DMS79 (cell line): ENCODE data around the gene ARPC1A.
"Not testable (repeated sequence)": the region's sequence is repeated elsewhere in the genome, so short reads cannot be mapped to it uniquely, and the experiment has no call there.

Experiments used
- DNase-seq: peaks from one replicate; lab custom pipeline; 2025; lab: John Stamatoyannopoulos, UW

ARPC1A gene

GRCh38 chr7:99371376-99371920, 45.8 kb downstream of the ARPC1A start:
- no peak for DNase-seq

GRCh38 chr7:99372275-99373090, 46.8 kb downstream of the ARPC1A start:
- DNase-seq = peak; percentile 51

- no peak for DNase-seq
Observed at GRCh38 chr7:99373091-99374066, 47.7 kb downstream of the ARPC1A start.

GRCh38 chr7:99374111-99375064, 48.7 kb downstream of the ARPC1A start, which contains the start of gene ARPC1B:
Gene ARPC1B (plus strand): TSS chr7:99374730. CDS start chr7:99385715, 10,985 bp downstream.
- peak; percentile 26 for DNase-seq

- no peak for DNase-seq
Observed at GRCh38 chr7:99375070-99375807, 49.5 kb downstream of the ARPC1A start.

GRCh38 chr7:99379043-99379577, 53.4 kb downstream of the ARPC1A start:
- no peak for DNase-seq

- not testable (repeated sequence) for DNase-seq
Observed at GRCh38 chr7:99379693-99380031, 54.0 kb downstream of the ARPC1A start.

- DNase-seq = no peak
Observed at GRCh38 chr7:99380032-99380822, 54.5 kb downstream of the ARPC1A start.

GRCh38 chr7:99380823-99381663, 55.3 kb downstream of the ARPC1A start:
- no peak for DNase-seq

GRCh38 chr7:99381664-99382075, 56.0 kb downstream of the ARPC1A start:
- no peak for DNase-seq

- no peak for DNase-seq
Observed at GRCh38 chr7:99383203-99383602, 57.5 kb downstream of the ARPC1A start.

- no peak for DNase-seq
Observed at GRCh38 chr7:99383791-99384370, 58.2 kb downstream of the ARPC1A start.

- DNase-seq = no peak
Observed at GRCh38 chr7:99384523-99384922, 58.8 kb downstream of the ARPC1A start.

GRCh38 chr7:99385564-99385963, 59.9 kb downstream of the ARPC1A start:
- DNase-seq = no peak

GRCh38 chr7:99386584-99387238, 61.0 kb downstream of the ARPC1A start:
- no peak for DNase-seq

- DNase-seq = not testable (repeated sequence)
Observed at GRCh38 chr7:99387239-99387635, 61.5 kb downstream of the ARPC1A start.

- DNase-seq = no peak
Observed at GRCh38 chr7:99387912-99388311, 62.2 kb downstream of the ARPC1A start.

- DNase-seq = no peak
Observed at GRCh38 chr7:99389772-99390171, 64.1 kb downstream of the ARPC1A start.
